GM18526 (cell line): ENCODE measurements around the gene MRPL4.

Source experiments
- POLR2A ChIP-seq: IDR thresholded peaks from 3 replicates; pipeline ENCODE4 v1.6.1; 2011; ENCODE audit not compliant: insufficient read length; ENCODE audit errors: extremely low read depth

Gene MRPL4

DNA sequence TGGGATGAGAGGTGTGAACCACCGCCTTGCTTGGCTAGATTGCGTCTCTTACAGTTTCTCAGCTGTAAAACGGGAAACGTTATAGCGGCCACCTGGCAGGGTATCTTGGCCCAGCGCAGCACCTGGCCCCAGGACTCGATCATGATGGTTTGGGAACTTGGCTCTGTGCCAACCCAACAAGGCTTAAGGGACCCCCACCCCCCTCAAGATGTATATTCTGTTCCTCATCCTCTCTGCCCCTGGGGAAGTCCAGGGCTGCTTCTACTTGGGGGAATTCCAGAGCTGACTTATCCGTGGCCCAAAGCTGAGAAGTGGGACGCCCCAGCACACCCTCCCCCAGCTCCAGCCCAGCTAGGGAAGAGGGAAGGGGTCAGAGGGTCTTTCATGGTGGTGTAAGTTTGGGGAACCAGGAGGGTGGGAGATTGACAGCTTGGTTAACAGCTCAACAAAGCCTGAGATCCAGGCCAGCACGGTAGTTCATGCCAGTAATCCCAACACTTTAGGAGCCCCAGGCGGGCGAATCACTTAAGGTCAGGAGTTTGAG is 19.6 kb downstream of the MRPL4 start:
- TF ChIP-seq POLR2A, result no peak

DNA sequence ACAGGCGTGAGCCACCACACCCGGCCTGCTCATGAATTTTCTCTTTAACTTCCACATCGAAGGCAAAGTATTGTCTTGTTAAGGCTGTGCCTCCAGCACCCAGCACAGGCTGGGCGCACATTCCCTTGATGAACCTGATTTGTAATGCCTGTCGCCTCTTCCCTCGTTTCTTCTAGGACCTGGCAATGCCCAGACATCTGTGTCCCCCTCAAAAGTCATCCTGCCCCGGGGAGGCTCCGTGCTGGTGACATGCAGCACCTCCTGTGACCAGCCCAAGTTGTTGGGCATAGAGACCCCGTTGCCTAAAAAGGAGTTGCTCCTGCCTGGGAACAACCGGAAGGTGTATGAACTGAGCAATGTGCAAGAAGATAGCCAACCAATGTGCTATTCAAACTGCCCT is 22.6 kb downstream of the MRPL4 start:
- no peak for TF ChIP-seq POLR2A

DNA sequence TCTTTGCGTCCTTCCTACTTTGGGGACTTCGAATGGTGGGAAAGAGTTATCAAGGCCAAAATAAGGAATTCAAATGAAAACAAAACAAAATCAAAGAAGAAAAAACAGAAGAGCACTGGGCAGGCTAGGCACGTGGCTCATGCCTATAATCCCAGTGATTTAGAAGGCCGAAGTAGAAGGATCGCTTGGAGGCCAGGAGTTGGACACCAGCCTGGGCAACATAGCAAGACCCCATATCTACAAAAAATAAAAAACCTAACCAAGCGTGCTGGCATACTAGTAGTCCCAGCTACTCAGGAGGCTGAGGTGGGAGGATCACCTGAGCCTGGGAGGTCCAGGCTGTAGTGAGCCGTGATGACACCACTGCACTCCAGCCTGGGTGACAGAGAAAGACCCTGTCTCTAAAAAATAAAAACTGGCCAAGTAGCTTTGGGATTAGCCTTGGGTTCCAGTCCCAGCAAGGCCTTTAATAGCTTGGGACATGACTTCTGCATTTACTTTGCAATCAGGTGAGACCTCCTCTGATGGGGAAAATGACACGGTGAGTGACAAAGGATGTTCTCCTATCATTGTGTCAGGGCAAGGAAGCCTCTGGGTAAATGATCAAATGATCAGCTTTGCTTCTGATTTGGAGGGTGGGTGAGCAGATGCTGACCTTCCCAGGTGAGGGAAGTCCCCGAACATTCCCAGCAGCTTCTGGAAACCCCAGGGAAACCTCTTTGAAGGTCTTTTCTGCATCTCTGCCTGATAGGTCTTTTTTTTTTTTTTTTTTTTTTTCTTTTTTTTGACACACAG is 26.0 kb downstream of the MRPL4 start:
- TF ChIP-seq POLR2A, result no peak

DNA sequence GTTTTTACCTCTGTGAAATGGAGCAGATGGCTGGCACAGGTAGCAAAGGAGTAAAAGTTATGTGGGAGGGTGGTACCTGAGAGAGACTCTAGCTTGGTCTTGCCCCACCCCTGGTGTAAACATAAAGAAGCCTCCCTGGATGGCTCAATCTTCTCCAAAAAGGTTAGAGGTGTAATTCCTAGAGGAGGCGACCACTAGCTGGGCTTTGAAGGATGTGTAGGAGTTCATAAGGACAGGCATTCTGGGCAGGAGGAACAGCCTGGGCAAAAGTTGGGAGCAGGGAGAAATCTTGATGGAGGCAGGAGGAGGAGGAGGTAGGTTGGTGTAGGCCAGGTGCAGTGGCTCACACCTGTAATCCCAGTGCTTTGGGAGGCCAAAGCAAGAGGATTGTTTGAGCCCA is 26.9 kb downstream of the MRPL4 start:
- TF ChIP-seq POLR2A, result no peak

DNA sequence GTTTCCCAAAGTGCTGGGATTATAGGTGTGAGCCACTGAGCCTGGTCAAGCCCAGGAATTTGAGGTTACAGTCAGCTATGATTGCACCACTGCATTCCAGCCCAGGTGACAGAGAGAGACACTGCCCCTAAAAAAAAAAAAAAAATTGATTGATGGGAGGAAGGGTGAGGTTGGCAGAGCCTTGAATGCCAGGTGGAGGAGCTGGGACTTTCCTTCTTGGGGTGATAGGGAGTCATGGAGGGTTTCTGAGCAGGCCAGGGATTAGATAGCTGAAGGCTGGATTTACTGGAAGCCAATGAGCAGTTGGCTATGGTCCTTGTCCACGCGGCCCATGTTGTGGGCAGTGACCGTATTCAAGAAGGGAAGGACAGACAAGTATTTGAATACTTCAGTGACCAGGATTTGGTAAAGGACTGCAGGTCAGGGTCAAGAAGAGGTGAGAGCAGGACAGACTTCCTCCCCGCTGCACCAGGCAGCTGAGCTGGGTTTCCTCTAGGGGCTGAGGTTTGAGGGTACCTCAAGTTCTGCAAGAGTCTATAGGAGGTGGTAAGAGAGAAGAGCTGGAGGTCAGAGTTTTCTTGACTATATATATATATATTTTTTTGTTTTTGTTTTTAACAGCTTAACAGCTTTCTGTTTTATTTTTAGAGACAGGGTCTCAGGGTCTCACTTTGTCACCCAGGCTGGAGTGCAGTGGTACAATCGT is 27.9 kb downstream of the MRPL4 start:
- no peak for TF ChIP-seq POLR2A

DNA sequence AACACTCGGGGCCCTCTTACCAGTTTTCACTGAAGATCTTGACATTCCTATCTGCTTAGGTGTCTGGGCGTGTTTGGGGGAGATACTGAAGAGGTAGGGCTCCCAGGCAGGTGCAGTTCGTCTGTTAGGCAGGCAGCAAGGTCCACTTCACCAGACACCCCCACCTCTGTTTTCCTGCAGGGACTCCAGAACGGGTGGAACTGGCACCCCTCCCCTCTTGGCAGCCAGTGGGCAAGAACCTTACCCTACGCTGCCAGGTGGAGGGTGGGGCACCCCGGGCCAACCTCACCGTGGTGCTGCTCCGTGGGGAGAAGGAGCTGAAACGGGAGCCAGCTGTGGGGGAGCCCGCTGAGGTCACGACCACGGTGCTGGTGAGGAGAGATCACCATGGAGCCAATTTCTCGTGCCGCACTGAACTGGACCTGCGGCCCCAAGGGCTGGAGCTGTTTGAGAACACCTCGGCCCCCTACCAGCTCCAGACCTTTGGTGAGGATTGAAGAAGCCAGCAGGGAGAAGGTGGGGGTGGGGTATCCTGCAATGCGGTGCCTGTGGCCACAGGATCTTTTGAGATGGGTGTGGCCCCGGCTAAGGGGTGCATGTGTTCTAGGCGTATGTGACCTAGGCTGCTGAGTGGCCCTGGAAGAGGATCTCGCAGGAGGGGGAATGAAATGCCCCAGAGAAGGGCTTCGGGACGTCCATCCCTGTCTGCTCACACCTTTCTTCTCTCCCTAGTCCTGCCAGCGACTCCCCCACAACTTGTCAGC is 31.5 kb downstream of the MRPL4 start:
- no peak for TF ChIP-seq POLR2A

DNA sequence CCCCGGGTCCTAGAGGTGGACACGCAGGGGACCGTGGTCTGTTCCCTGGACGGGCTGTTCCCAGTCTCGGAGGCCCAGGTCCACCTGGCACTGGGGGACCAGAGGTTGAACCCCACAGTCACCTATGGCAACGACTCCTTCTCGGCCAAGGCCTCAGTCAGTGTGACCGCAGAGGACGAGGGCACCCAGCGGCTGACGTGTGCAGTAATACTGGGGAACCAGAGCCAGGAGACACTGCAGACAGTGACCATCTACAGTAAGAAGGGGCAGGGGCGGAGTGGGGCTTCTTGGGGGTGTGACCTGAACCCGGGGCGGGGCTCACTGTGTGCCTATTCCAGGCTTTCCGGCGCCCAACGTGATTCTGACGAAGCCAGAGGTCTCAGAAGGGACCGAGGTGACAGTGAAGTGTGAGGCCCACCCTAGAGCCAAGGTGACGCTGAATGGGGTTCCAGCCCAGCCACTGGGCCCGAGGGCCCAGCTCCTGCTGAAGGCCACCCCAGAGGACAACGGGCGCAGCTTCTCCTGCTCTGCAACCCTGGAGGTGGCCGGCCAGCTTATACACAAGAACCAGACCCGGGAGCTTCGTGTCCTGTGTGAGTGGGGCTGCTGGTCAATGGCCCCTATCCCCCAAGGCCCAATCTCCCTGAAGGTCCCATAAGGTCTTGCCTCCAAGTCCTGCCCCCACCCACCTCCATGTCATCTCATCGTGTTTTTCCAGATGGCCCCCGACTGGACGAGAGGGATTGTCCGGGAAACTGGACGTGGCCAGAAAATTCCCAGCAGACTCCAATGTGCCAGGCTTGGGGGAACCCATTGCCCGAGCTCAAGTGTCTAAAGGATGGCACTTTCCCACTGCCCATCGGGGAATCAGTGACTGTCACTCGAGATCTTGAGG is 32.3 kb downstream of the MRPL4 start:
- TF ChIP-seq POLR2A, result no peak

DNA sequence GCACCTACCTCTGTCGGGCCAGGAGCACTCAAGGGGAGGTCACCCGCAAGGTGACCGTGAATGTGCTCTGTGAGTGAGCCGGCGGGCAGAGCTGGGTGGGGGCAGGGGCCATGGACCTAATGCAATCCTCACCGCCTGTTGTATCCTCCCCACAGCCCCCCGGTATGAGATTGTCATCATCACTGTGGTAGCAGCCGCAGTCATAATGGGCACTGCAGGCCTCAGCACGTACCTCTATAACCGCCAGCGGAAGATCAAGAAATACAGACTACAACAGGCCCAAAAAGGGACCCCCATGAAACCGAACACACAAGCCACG is 32.9 kb downstream of the MRPL4 start:
- no peak for TF ChIP-seq POLR2A

DNA sequence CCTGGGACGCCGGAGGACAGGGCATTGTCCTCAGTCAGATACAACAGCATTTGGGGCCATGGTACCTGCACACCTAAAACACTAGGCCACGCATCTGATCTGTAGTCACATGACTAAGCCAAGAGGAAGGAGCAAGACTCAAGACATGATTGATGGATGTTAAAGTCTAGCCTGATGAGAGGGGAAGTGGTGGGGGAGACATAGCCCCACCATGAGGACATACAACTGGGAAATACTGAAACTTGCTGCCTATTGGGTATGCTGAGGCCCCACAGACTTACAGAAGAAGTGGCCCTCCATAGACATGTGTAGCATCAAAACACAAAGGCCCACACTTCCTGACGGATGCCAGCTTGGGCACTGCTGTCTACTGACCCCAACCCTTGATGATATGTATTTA is 33.4 kb downstream of the MRPL4 start:
- no peak for TF ChIP-seq POLR2A

DNA sequence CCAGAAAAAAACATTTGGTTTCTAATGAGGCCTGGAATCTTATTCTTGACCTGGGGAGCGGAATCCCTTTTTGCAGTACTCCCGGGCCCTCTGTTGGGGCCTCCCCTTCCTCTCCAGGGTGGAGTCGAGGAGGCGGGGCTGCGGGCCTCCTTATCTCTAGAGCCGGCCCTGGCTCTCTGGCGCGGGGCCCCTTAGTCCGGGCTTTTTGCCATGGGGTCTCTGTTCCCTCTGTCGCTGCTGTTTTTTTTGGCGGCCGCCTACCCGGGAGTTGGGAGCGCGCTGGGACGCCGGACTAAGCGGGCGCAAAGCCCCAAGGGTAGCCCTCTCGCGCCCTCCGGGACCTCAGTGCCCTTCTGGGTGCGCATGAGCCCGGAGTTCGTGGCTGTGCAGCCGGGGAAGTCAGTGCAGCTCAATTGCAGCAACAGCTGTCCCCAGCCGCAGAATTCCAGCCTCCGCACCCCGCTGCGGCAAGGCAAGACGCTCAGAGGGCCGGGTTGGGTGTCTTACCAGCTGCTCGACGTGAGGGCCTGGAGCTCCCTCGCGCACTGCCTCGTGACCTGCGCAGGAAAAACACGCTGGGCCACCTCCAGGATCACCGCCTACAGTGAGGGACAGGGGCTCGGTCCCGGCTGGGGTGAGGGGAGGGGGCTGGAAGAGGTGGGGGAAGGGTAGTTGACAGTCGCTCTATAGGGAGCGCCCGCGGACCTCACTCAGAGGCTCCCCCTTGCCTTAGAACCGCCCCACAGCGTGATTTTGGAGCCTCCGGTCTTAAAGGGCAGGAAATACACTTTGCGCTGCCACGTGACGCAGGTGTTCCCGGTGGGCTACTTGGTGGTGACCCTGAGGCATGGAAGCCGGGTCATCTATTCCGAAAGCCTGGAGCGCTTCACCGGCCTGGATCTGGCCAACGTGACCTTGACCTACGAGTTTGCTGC is 35.1 kb downstream of the MRPL4 start, which contains the start of gene ICAM4:
TSS of gene ICAM4 (plus strand) at position 153 of the 935 bp plus-strand sequence. CDS start at position 211, 58 bp downstream.
- TF ChIP-seq POLR2A, result peak; percentile 24

DNA sequence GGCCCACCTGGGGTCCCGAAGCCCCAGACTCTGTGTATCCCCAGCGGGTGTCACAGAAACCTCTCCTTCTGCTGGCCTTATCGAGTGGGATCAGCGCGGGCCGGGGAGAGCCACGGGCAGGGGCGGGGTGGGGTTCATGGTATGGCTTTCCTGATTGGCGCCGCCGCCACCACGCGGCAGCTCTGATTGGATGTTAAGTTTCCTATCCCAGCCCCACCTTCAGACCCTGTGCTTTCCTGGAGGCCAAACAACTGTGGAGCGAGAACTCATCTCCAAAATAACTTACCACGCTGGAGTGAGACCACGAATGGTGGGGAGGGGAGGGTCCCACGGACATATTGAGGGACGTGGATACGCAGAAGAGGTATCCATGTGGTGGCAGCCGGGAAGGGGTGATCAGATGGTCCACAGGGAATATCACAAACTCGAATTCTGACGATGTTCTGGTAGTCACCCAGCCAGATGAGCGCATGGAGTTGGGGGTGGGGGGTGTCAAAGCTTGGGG is 36.7 kb downstream of the MRPL4 start:
- no peak for TF ChIP-seq POLR2A

DNA sequence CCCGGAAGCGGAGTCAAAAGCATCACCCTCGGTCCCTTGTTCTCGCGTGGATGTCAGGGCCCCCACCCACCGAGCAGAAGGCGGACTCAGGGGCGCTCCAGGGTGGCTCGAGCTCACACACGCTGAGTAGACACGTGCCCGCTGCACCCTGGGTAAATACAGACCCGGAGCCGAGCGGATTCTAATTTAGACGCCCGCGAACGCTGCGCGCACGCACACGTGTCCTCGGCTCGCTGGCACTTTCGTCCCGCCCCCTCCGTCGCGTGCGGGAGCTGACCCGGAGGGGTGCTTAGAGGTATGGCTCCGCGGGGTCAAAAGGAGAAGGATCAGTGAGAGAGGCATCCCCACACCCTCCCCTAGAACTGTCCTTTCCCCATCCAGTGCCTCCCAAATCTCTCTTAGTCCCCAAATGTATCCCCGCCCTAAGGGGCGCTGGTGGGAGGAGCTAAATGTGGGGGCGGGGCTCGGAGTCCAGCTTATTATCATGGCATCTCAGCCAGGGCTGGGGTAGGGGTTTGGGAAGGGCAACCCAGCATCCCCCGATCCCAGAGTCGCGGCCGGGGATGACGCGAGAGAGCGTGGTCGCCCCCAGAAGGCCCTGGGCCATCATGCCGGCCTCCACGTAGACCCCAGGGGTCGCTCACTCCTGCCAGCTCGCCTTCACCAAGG is 37.3 kb downstream of the MRPL4 start:
- TF ChIP-seq POLR2A, result no peak

DNA sequence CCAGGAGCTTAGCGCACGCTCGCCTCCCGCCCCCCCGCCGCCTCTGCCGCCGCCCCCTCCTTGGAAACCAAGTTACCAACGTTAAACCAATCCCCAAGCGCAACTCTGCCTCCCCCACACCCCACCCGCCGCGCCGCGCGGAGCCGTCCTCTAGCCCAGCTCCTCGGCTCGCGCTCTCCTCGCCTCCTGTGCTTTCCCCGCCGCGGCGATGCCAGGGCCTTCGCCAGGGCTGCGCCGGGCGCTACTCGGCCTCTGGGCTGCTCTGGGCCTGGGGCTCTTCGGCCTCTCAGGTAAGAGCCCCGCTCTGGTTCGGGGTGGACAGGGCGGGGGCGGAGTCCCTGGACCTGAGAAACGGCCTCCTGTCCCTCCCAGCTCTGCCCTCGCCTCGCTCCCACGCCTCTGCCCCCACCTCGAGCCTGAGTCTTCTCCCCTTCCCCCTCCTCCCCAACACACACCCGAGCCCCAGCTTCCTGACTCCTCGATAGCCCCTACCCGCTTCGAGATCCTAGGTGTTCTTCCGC is 37.9 kb downstream of the MRPL4 start, which contains the start of gene ICAM5:
TSS of gene ICAM5 (plus strand) at position 117 of the 521 bp plus-strand sequence. CDS start at position 209, 92 bp downstream.
- TF ChIP-seq POLR2A, result no peak
